ENCODE results near the gene LYVE1.
"Not testable (repeated sequence)": the region's sequence is repeated elsewhere in the genome, so short reads cannot be mapped to it uniquely, and the experiment has no call there.

The LYVE1 gene

GRCh38 chr11:10568486-10568941 is at the start of gene LYVE1:
Gene LYVE1 (minus strand): TSS chr11:10568665. CDS start chr11:10568532, 133 bp downstream.
- no peak for DNase-seq

- DNase-seq, result no peak
Observed at GRCh38 chr11:10617551-10617950, 49.1 kb upstream of the LYVE1 start.

GRCh38 chr11:10611979-10612862 is 43.8 kb upstream of the LYVE1 start:
- DNase-seq, result peak; percentile 60

GRCh38 chr11:10609636-10610035 is 41.2 kb upstream of the LYVE1 start:
- DNase-seq, result no peak

GRCh38 chr11:10608584-10608983 is 40.1 kb upstream of the LYVE1 start:
- DNase-seq, result peak; percentile 66

GRCh38 chr11:10607462-10608132 is 39.1 kb upstream of the LYVE1 start:
- no peak for DNase-seq

- DNase-seq, result peak; percentile 75
Observed at GRCh38 chr11:10606536-10607208, 38.2 kb upstream of the LYVE1 start.

GRCh38 chr11:10605941-10606381 is 37.5 kb upstream of the LYVE1 start:
- peak; percentile 42 for DNase-seq

GRCh38 chr11:10604798-10605197 is 36.3 kb upstream of the LYVE1 start:
- no peak for DNase-seq

- peak; percentile 64 for DNase-seq
Observed at GRCh38 chr11:10604340-10604748, 35.9 kb upstream of the LYVE1 start.

- no peak for DNase-seq
Observed at GRCh38 chr11:10603721-10604297, 35.3 kb upstream of the LYVE1 start.

- DNase-seq, result no peak
Observed at GRCh38 chr11:10602945-10603344, 34.5 kb upstream of the LYVE1 start.

GRCh38 chr11:10602366-10602765 is 33.9 kb upstream of the LYVE1 start:
- no peak for DNase-seq

- DNase-seq, result no peak
Observed at GRCh38 chr11:10601837-10602236, 33.4 kb upstream of the LYVE1 start.

GRCh38 chr11:10600570-10601248 is 32.2 kb upstream of the LYVE1 start:
- DNase-seq, result no peak

- no peak for DNase-seq
Observed at GRCh38 chr11:10599388-10600175, 31.1 kb upstream of the LYVE1 start.

- no peak for DNase-seq
Observed at GRCh38 chr11:10598816-10599215, 30.4 kb upstream of the LYVE1 start.

GRCh38 chr11:10597877-10598351 is 29.4 kb upstream of the LYVE1 start:
- no peak for DNase-seq

GRCh38 chr11:10595840-10596239 is 27.4 kb upstream of the LYVE1 start:
- not testable (repeated sequence) for DNase-seq

GRCh38 chr11:10594407-10594806 is 25.9 kb upstream of the LYVE1 start:
- no peak for DNase-seq

GRCh38 chr11:10592331-10592730 is 23.9 kb upstream of the LYVE1 start:
- DNase-seq, result peak; percentile 57
